RWPE1 (cell line): ENCODE data around the gene DUSP10.

ENCODE experiments used
- CTCF ChIA-PET: fragments of 350-600 bp; sonication (Branson Sonifier 250); formaldehyde crosslinking; extraction: SDS; loops from one replicate; lab custom pipeline; 2021; lab: Yijun Ruan, JAX
- POLR2A ChIA-PET: fragments of 400-600 bp; formaldehyde crosslinking; extraction: SDS; loops from one replicate; lab custom pipeline; 2020; ENCODE audit warnings: antibody characterized with exemption; ENCODE audit not compliant: low non-redundant PET; lab: Yijun Ruan, JAX
- DNase-seq: peaks from one replicate; pipeline ENCODE4 v3.0.0; 2012; ENCODE audit warnings: low spot score
- H3K27ac ChIP-seq: fragments of 450-650 bp; 2 replicates; pipeline ENCODE4 v1.5.1; 2017
- CTCF ChIP-seq: fragments of 450-650 bp; conservative IDR thresholded peaks from 2 replicates; pipeline ENCODE4 v1.5.1; 2017; ENCODE audit warnings: low read depth, mild to moderate bottlenecking

The DUSP10 gene

GRCh38 chr1:221718381-221719277 is 23.3 kb downstream of the DUSP10 start:
- no peak overlapping the region for H3K27ac ChIP-seq
- ChIA-PET CTCF (interaction anchor here (0.6 to 0.7 kb wide), 3 partner anchors 173 to 634 kb away, joined by 3 to 4 read pairs (median 4); no protein-coding TSS in a partner anchor), POLR2A (no interaction called here)
- DNase-seq, result no peak
- TF ChIP-seq CTCF, result no peak

GRCh38 chr1:221717485-221717853 is 24.4 kb downstream of the DUSP10 start:
- ChIA-PET CTCF (interaction anchor here (0.6 kb wide), 1 partner anchor 9 kb away, joined by 3 read pairs; no protein-coding TSS in a partner anchor), POLR2A (no interaction called here)
- H3K27ac ChIP-seq, result no peak overlapping the region
- TF ChIP-seq CTCF, result no peak
- no peak for DNase-seq

- TF ChIP-seq CTCF, result no peak
- DNase-seq, result no peak
- ChIA-PET POLR2A (no interaction called here), CTCF (interaction anchor here (0.6 kb wide), 1 partner anchor 8 kb away, joined by 3 read pairs; no protein-coding TSS in a partner anchor)
- H3K27ac ChIP-seq, result no peak overlapping the region
Observed at GRCh38 chr1:221716713-221717484, 25.0 kb downstream of the DUSP10 start.

GRCh38 chr1:221715321-221716169 is 26.3 kb downstream of the DUSP10 start:
- no peak for DNase-seq
- no peak for TF ChIP-seq CTCF

DNA sequence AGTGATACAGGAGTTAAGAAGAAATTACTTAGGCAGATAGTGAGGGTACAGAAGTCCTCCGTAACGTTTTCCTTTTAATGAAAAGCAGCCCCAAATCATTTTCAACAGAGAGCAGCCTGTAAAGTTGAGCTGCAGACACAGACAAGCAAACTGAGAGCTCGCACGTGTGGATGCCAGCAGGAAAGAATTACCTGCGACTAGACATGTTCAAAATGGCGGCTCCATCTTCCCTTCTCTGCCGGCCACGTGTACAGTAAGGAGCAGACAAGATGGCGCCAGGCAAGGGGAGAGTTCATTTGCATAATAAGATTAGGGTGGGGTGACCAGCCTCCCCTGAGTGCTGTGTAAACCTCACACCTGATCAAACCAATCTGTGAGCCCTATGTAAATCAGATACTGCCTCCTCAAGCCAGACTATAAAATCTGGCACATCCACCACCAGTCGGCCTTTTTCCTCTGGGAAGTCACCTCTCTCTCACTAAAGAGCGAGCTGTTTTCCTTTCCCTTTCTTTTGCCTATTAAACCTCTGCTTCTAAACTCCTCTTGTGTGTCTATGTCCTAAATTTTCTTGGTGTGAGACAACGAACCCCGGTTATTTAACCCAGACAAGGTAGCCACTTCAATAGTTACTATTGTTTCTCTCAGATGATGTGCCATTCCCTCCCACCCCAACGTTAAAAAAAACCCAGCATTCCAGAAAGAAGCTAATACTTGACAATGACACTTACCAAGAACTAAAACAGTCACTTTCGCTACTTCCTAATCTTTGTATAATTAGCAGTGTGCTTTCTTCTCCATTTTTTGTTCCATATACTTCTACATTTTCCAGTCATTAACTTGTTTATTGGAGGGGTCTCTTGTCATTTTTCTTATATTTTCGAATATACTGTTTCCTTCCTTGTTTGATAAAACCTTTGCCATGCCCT is 27.4 kb downstream of the DUSP10 start:
- H3K27ac ChIP-seq, result no peak overlapping the region
- TF ChIP-seq CTCF, result no peak
- POLR2A ChIA-PET, result no interaction called here
- DNase-seq, result no peak
- CTCF ChIA-PET, result interaction anchor here (0.5 kb wide), 1 partner anchor 9 kb away, joined by 3 read pairs; no protein-coding TSS in a partner anchor

More at GRCh38 chr1:221715321-221716169, 26.3 kb downstream of the DUSP10 start:
- H3K27ac ChIP-seq, result no peak overlapping the region
- ChIA-PET POLR2A (no interaction called here), CTCF (no interaction called here)
